CD14-positive monocyte (primary cell): ENCODE measurements around the gene SMARCA5. TPM values are rescaled to one million over a fixed set of nuclear protein-coding genes. Genes with fewer than 3 reads are reported as not detected.
"Not testable (repeated sequence)": the region's sequence is repeated elsewhere in the genome, so short reads cannot be mapped to it uniquely, and the experiment has no call there.

Source experiments
- DNase-seq, 3 donors: peaks; one replicate each; pipeline ENCODE4 v3.0.0-alpha.2; 2011 to 2022
- H2AFZ ChIP-seq: 2 replicates; pipeline ENCODE4 v1.6.0; 2012; ENCODE audit warnings: mild to moderate bottlenecking, low read depth, low read length, inconsistent platforms; ENCODE audit not compliant: insufficient read depth, poor library complexity, severe bottlenecking
- H3K27ac ChIP-seq, 2 donors: 1 replicate in 1 of 2; 2 replicates in 1 of 2; pipeline ENCODE4 v1.5.1; 2012 to 2013; ENCODE audit warnings: low read length in 2 of 2, control low read depth in 1 of 2, inconsistent platforms in 1 of 2, low read depth in 1 of 2, mild to moderate bottlenecking in 1 of 2
- H3K27me3 ChIP-seq, 2 donors: one replicate each; pipeline versions ENCODE4 v1.6.0 to v1.6.1; 2011 to 2013; ENCODE audit warnings: low read length in 2 of 2; ENCODE audit not compliant: control insufficient read depth in 2 of 2, insufficient read depth in 2 of 2
- H3K36me3 ChIP-seq, 2 donors: replicated peaks in 1 of 2; 1 replicate in 1 of 2; 2 replicates in 1 of 2; pipeline versions ENCODE4 v1.5.1 to v1.6.1; 2012 to 2013; ENCODE audit warnings: low read length in 2 of 2, control low read depth in 1 of 2, inconsistent platforms in 1 of 2, mild to moderate bottlenecking in 1 of 2; ENCODE audit not compliant: insufficient read depth in 2 of 2, control insufficient read depth in 1 of 2
- H3K4me1 ChIP-seq, 2 donors: 1 replicate in 1 of 2; 2 replicates in 1 of 2; pipeline versions ENCODE4 v1.5.1 to v1.6.1; 2012 to 2013; ENCODE audit warnings: low read length in 2 of 2, control low read depth in 1 of 2, inconsistent platforms in 1 of 2, mild to moderate bottlenecking in 1 of 2, moderate library complexity in 1 of 2; ENCODE audit not compliant: insufficient read depth in 2 of 2, control insufficient read depth in 1 of 2
- H3K4me2 ChIP-seq: replicated peaks from 2 replicates; pipeline ENCODE3; 2012; ENCODE audit warnings: low read length, moderate library complexity, mild to moderate bottlenecking; ENCODE audit not compliant: poor library complexity, severe bottlenecking; ENCODE audit errors: extremely low read depth
- H3K4me3 ChIP-seq, 3 experiments: fragments of 200-600 bp in 1 of 3; sonication (generic) in 1 of 3; replicated peaks in 1 of 3; 1 replicate in 2 of 3; 2 replicates in 1 of 3; pipeline ENCODE4 v1.5.1; 2011 to 2013; ENCODE audit warnings: low read length in 3 of 3, mild to moderate bottlenecking in 3 of 3, control low read depth in 2 of 3, low read depth in 2 of 3, inconsistent platforms in 1 of 3, moderate library complexity in 1 of 3
- H3K79me2 ChIP-seq: 2 replicates; pipeline ENCODE4 v1.6.0; 2012; ENCODE audit warnings: mild to moderate bottlenecking, control low read depth, inconsistent platforms, low read length, moderate library complexity; ENCODE audit not compliant: insufficient read depth
- H3K9ac ChIP-seq: 2 replicates; pipeline ENCODE4 v1.6.0; 2017; ENCODE audit warnings: low read length, mild to moderate bottlenecking; ENCODE audit not compliant: insufficient read depth, poor library complexity, severe bottlenecking
- H3K9me3 ChIP-seq, 2 donors: replicated peaks in 1 of 2; 1 replicate in 1 of 2; 2 replicates in 1 of 2; pipeline versions ENCODE4 v1.5.1 to v1.6.1; 2012 to 2013; ENCODE audit warnings: low read length in 2 of 2, control low read depth in 1 of 2; ENCODE audit not compliant: control insufficient read depth in 1 of 2, insufficient read depth in 1 of 2
- H4K20me1 ChIP-seq: 2 replicates; pipeline ENCODE4 v1.6.0; 2012; ENCODE audit warnings: mild to moderate bottlenecking, low read length, control low read depth, moderate library complexity; ENCODE audit not compliant: insufficient read depth
- H3K27ac Mint-ChIP-seq, 7 donors: one replicate each; pipeline ENCODE4 v1.8.0; 2020; ENCODE audit warnings: mild to moderate bottlenecking in 7 of 7, mixed read lengths in 7 of 7, moderate library complexity in 6 of 7, inconsistent platforms in 2 of 7
- H3K27me3 Mint-ChIP-seq, 3 donors: one replicate each; pipeline ENCODE4 v1.8.0; 2021 to 2022; ENCODE audit warnings: low read depth in 3 of 3, mild to moderate bottlenecking in 3 of 3, mixed read lengths in 3 of 3, moderate library complexity in 3 of 3, inconsistent platforms in 1 of 3
- H3K36me3 Mint-ChIP-seq, 2 donors: one replicate each; pipeline ENCODE4 v1.8.0; 2020; ENCODE audit warnings: mixed read lengths in 2 of 2, inconsistent platforms in 1 of 2, mild to moderate bottlenecking in 1 of 2
- H3K4me1 Mint-ChIP-seq: one replicate; pipeline ENCODE4 v1.8.0; 2020; ENCODE audit warnings: mild to moderate bottlenecking, mixed read lengths
- H3K4me3 Mint-ChIP-seq, 2 donors: one replicate each; pipeline ENCODE4 v1.8.0; 2020; ENCODE audit warnings: mild to moderate bottlenecking in 2 of 2, mixed read lengths in 2 of 2, moderate library complexity in 1 of 2
- H3K9me3 Mint-ChIP-seq, 7 donors: one replicate each; pipeline ENCODE4 v1.8.0; 2020 to 2022; ENCODE audit warnings: mixed read lengths in 7 of 7, mild to moderate bottlenecking in 6 of 7, moderate library complexity in 6 of 7, inconsistent platforms in 2 of 7
- WGBS: methylation state at CpG from one replicate; pipeline ENCODE4 v1.1.5; 2013; ENCODE audit warnings: missing lambda C conversion rate; ENCODE audit not compliant: insufficient coverage; 5-methylcytosine and 5-hydroxymethylcytosine counted together
- intact Hi-C, 2 donors: fragments of 100-400 bp; cut with micrococcal nuclease; formaldehyde crosslinking; loops; one replicate each; pipeline versions ENCODE4 v1.15.0 to v1.15.1; 2023
- polyA plus RNA-seq, 3 donors: library from polyadenylated mRNA; depleted of rRNA in 1 of 3; unstranded in 2 of 3; stranded (reverse) in 1 of 3; fragments of 300-500 nt in 2 of 3; fragments of >200 nt in 1 of 3; fragmentation: Illumina TruSeq in 2 of 3; gene quantifications; 1 replicate in 2 of 3; 2 replicates in 1 of 3; pipeline ENCODE4 v1.2.3, GENCODE V29; 2012 to 2021
- TF ChIP-seq, protein P1 (sequence below): fragments of 200-600 bp; IDR thresholded peaks from one replicate; pipeline ENCODE4 v1.8.0; 2022; ENCODE audit warnings: antibody characterized with exemption, mild to moderate bottlenecking

Gene SMARCA5
- polyA plus RNA-seq, 3 donors, result 5.6 to 19.4 (median 12.6) TPM

DNA sequence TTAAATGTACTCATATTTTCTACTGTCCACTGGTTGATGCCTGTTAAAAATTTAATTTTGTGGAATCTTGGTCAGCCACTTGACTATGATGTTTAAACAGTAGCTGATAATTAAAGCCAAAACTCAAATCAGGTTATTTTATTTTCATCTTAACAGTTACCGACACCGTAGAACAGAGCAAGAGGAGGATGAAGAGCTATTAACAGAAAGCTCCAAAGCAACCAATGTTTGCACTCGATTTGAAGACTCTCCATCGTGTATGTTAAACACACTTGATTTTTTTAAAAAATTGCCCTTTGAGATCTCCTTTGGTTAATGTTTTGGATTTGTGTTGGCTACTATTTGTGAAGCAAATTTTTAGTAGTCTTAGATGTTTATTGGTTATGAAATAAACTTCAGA is 10.7 kb downstream of the SMARCA5 start:
- intact Hi-C loops, result no loop called here

GRCh38 chr4:143528046-143528445 is 14.5 kb downstream of the SMARCA5 start:
- H3K27ac ChIP-seq, H3K9me3 ChIP-seq, H3K4me1 Mint-ChIP-seq, H3K27me3 ChIP-seq, H3K9me3 Mint-ChIP-seq, H3K27ac Mint-ChIP-seq, H3K4me1 ChIP-seq, H3K4me3 Mint-ChIP-seq, H3K4me2 ChIP-seq, intact Hi-C loops, DNase-seq, H3K9ac ChIP-seq, H3K4me3 ChIP-seq, H3K27me3 Mint-ChIP-seq, H2AFZ ChIP-seq: not testable (repeated sequence)
- H4K20me1 ChIP-seq, result peaks cover 27% of the 10 kb centered on the region
- WGBS, result no CpG with 5 or more reads among the region's 4 CpGs
- peaks cover 81 to 96% of the 10 kb centered on the region in 2 donors for H3K36me3 Mint-ChIP-seq
- peaks cover 12% of the 10 kb centered on the region for H3K79me2 ChIP-seq
- peaks cover 99 to 100% of the 10 kb centered on the region in 2 donors for H3K36me3 ChIP-seq

More for the DNA sequence above, 10.7 kb downstream of the SMARCA5 start:
- no peaks in the 10 kb centered on the region for H3K9me3 ChIP-seq
- H3K27me3 ChIP-seq, result no peaks in the 10 kb centered on the region
- no CpG with 5 or more reads among the region's 4 CpGs for WGBS
- peaks cover 66 to 88% of the 10 kb centered on the region in 2 donors for H3K36me3 Mint-ChIP-seq
- no peak overlapping the region for H3K4me3 Mint-ChIP-seq
- DNase-seq, result no peak
- H3K9ac ChIP-seq, result no peak overlapping the region
- peaks cover 21% of the 10 kb centered on the region for H3K4me1 Mint-ChIP-seq
- H3K4me2 ChIP-seq, result no peak overlapping the region
- H3K27ac Mint-ChIP-seq, result no peak overlapping the region
- H3K79me2 ChIP-seq, result peaks cover 41% of the 10 kb centered on the region
- no peak overlapping the region for H2AFZ ChIP-seq
- peaks cover 52% of the 10 kb centered on the region for H4K20me1 ChIP-seq
- H3K27me3 Mint-ChIP-seq, result no peaks in the 10 kb centered on the region
- no peaks in the 10 kb centered on the region for H3K9me3 Mint-ChIP-seq
- H3K27ac ChIP-seq, result no peak overlapping the region
- no peak overlapping the region for H3K4me3 ChIP-seq
- peaks cover 81 to 88% of the 10 kb centered on the region in 2 donors for H3K36me3 ChIP-seq
- H3K4me1 ChIP-seq, result peaks cover 11 to 16% of the 10 kb centered on the region in 2 donors
- TF ChIP-seq, protein P1, sequence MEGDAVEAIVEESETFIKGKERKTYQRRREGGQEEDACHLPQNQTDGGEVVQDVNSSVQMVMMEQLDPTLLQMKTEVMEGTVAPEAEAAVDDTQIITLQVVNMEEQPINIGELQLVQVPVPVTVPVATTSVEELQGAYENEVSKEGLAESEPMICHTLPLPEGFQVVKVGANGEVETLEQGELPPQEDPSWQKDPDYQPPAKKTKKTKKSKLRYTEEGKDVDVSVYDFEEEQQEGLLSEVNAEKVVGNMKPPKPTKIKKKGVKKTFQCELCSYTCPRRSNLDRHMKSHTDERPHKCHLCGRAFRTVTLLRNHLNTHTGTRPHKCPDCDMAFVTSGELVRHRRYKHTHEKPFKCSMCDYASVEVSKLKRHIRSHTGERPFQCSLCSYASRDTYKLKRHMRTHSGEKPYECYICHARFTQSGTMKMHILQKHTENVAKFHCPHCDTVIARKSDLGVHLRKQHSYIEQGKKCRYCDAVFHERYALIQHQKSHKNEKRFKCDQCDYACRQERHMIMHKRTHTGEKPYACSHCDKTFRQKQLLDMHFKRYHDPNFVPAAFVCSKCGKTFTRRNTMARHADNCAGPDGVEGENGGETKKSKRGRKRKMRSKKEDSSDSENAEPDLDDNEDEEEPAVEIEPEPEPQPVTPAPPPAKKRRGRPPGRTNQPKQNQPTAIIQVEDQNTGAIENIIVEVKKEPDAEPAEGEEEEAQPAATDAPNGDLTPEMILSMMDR, result no peak
